ENCODE data around the gene GRIP2.
"Not testable (repeated sequence)": the region's sequence is repeated elsewhere in the genome, so short reads cannot be mapped to it uniquely, and the experiment has no call there.

The GRIP2 gene

GRCh38 chr3:14519406-14519805 lies 20.7 kb downstream of the GRIP2 start:
- no peak for DNase-seq

GRCh38 chr3:14518893-14519292 lies 21.2 kb downstream of the GRIP2 start:
- DNase-seq: no peak

GRCh38 chr3:14518432-14518802 lies 21.7 kb downstream of the GRIP2 start:
- DNase-seq: no peak

- DNase-seq: no peak
Measured at GRCh38 chr3:14517601-14518431, 22.3 kb downstream of the GRIP2 start.

- DNase-seq: no peak
Measured at GRCh38 chr3:14516738-14517345, 23.3 kb downstream of the GRIP2 start.

GRCh38 chr3:14515526-14515925 lies 24.6 kb downstream of the GRIP2 start:
- not testable (repeated sequence) for DNase-seq

GRCh38 chr3:14514323-14514720 lies 25.8 kb downstream of the GRIP2 start:
- no peak for DNase-seq

- no peak for DNase-seq
Measured at GRCh38 chr3:14513566-14514322, 26.4 kb downstream of the GRIP2 start.

- no peak for DNase-seq
Measured at GRCh38 chr3:14512942-14513327, 27.2 kb downstream of the GRIP2 start.

- no peak for DNase-seq
Measured at GRCh38 chr3:14512281-14512941, 27.7 kb downstream of the GRIP2 start.

- DNase-seq: no peak
Measured at GRCh38 chr3:14511623-14512280, 28.4 kb downstream of the GRIP2 start.

- DNase-seq: no peak
Measured at GRCh38 chr3:14510838-14511622, 29.1 kb downstream of the GRIP2 start.

GRCh38 chr3:14509796-14510100 lies 30.4 kb downstream of the GRIP2 start:
- DNase-seq: no peak

- DNase-seq: peak; percentile 83 to 84
Measured at GRCh38 chr3:14508966-14509795, 31.0 kb downstream of the GRIP2 start.

GRCh38 chr3:14508505-14508819 lies 31.7 kb downstream of the GRIP2 start:
- no peak for DNase-seq

GRCh38 chr3:14507757-14508504 lies 32.2 kb downstream of the GRIP2 start:
- no peak for DNase-seq

GRCh38 chr3:14507305-14507741 lies 32.8 kb downstream of the GRIP2 start:
- no peak for DNase-seq

- no peak for DNase-seq
Measured at GRCh38 chr3:14506626-14507304, 33.4 kb downstream of the GRIP2 start.

GRCh38 chr3:14505803-14506500 lies 34.2 kb downstream of the GRIP2 start:
- no peak for DNase-seq

Measured in stimulated activated CD4-positive, alpha-beta T cell treated with anti-CD3 and anti-CD28 coated beads, Interleukin-2, amount 100 ng/mL, for 48 hours (primary cell).